SU-DHL-6 (cell line): ENCODE results near the gene CDH23.

Experiments used
- H2AFZ ChIP-seq: fragments of 200-600 bp; sonication (generic); 2 replicates; pipeline ENCODE4 v1.6.1; 2014; ENCODE audit warnings: low read depth, mild to moderate bottlenecking, moderate library complexity, mixed read lengths, antibody characterized with exemption, low read length; ENCODE audit not compliant: severe bottlenecking
- H3F3A ChIP-seq: fragments of 200-600 bp; shearing (Covaris generic); 2 replicates; pipeline ENCODE4 v1.6.0; 2016; ENCODE audit warnings: antibody characterized with exemption, mild to moderate bottlenecking; ENCODE audit not compliant: insufficient read depth
- H3K27ac ChIP-seq: fragments of 200-600 bp; sonication (generic); 2 replicates; pipeline ENCODE4 v1.5.1; 2016; ENCODE audit warnings: low read depth, mild to moderate bottlenecking, low read length, moderate library complexity, mixed read lengths
- H3K27me3 ChIP-seq: fragments of 200-600 bp; sonication (generic), shearing (Covaris generic); 2 replicates; pipeline ENCODE4 v1.6.0; 2014; ENCODE audit warnings: mild to moderate bottlenecking, low read length
- H3K36me3 ChIP-seq: fragments of 200-600 bp; sonication (generic); 2 replicates; pipeline ENCODE4 v1.6.1; 2014; ENCODE audit warnings: mild to moderate bottlenecking, low read length, mixed read lengths
- H3K4me2 ChIP-seq: fragments of 300-600, 200-600 bp; shearing (Covaris generic), sonication (generic); 2 replicates; pipeline ENCODE4 v1.6.0; 2014; ENCODE audit warnings: low read length, low read depth, mild to moderate bottlenecking; ENCODE audit not compliant: poor library complexity, severe bottlenecking
- H3K4me3 ChIP-seq: fragments of 200-600 bp; sonication (generic); 2 replicates; pipeline ENCODE4 v1.5.1; 2014; ENCODE audit warnings: antibody characterized with exemption, low read length, mild to moderate bottlenecking, mixed read lengths; ENCODE audit not compliant: insufficient read depth, poor library complexity, severe bottlenecking
- H3K79me2 ChIP-seq: fragments of 200-600 bp; sonication (generic); 2 replicates; pipeline ENCODE4 v1.6.1; 2014; ENCODE audit warnings: mild to moderate bottlenecking, low read length, moderate library complexity; ENCODE audit not compliant: insufficient read depth
- H3K9ac ChIP-seq: fragments of 200-600 bp; sonication (generic); 2 replicates; pipeline ENCODE4 v1.7.0; 2014; ENCODE audit warnings: mild to moderate bottlenecking, low read length
- H3K9me2 ChIP-seq: fragments of 200-600 bp; sonication (generic); replicated peaks from 2 replicates; pipeline ENCODE4 v1.6.1; 2014; ENCODE audit warnings: low read length; ENCODE audit not compliant: insufficient read depth
- H3K9me3 ChIP-seq: fragments of 200-600 bp; sonication (generic); 2 replicates; pipeline ENCODE4 v1.6.1; 2014; ENCODE audit warnings: low read length, mixed read lengths; ENCODE audit not compliant: insufficient read depth
- H4K20me1 ChIP-seq: fragments of 200-600 bp; sonication (generic); 2 replicates; pipeline ENCODE4 v1.6.1; 2014; ENCODE audit warnings: low read depth, mild to moderate bottlenecking, antibody characterized with exemption, low read length, moderate library complexity, mixed read lengths
- CTCF ChIP-seq: fragments of 200-600 bp; sonication (generic); IDR thresholded peaks from one replicate; pipeline ENCODE4 v1.5.1; 2017; ENCODE audit warnings: antibody characterized with exemption, mild to moderate bottlenecking, low read length, moderate library complexity; ENCODE audit not compliant: insufficient read depth, poor library complexity, severe bottlenecking
- EZH2phosphoT487 ChIP-seq: fragments of 200-600 bp; sonication (generic), shearing (Covaris generic); conservative IDR thresholded peaks from 2 replicates; pipeline ENCODE4 v1.6.1; 2018; ENCODE audit warnings: mild to moderate bottlenecking, antibody characterized with exemption, low read length, moderate library complexity, mixed read lengths

CDH23 gene

GRCh38 chr10:71629131-71629530 lies 232.4 kb downstream of the CDH23 start:
- Histone ChIP-seq H3F3A (no peaks in the 10 kb centered on the region), H3K27me3 (no peaks in the 10 kb centered on the region), H3K9me3 (no peaks in the 10 kb centered on the region), H3K27ac (no peak overlapping the region), H3K9me2 (no peaks in the 10 kb centered on the region), H3K79me2 (no peaks in the 10 kb centered on the region), H2AFZ (no peak overlapping the region), H4K20me1 (no peaks in the 10 kb centered on the region), H3K4me2 (no peak overlapping the region), H3K4me3 (no peak overlapping the region), H3K9ac (no peak overlapping the region), H3K36me3 (no peaks in the 10 kb centered on the region)
- TF ChIP-seq EZH2phosphoT487 (no peak), CTCF (no peak)

GRCh38 chr10:71630168-71630567 lies 233.4 kb downstream of the CDH23 start:
- TF ChIP-seq EZH2phosphoT487 (no peak), CTCF (no peak)

GRCh38 chr10:71631007-71631861 lies 234.5 kb downstream of the CDH23 start:
- H3K9me3 ChIP-seq: no peaks in the 10 kb centered on the region
- H3K4me2 ChIP-seq: no peak overlapping the region
- no peak overlapping the region for H3K27ac ChIP-seq
- H3K27me3 ChIP-seq: no peaks in the 10 kb centered on the region
- H3K36me3 ChIP-seq: no peaks in the 10 kb centered on the region
- H2AFZ ChIP-seq: no peak overlapping the region
- TF ChIP-seq CTCF (no peak), EZH2phosphoT487 (no peak)
- no peaks in the 10 kb centered on the region for H3K79me2 ChIP-seq
- H3K9me2 ChIP-seq: no peaks in the 10 kb centered on the region
- H3K4me3 ChIP-seq: no peak overlapping the region
- H3F3A ChIP-seq: no peaks in the 10 kb centered on the region
- H3K9ac ChIP-seq: no peak overlapping the region
- H4K20me1 ChIP-seq: no peaks in the 10 kb centered on the region

More at GRCh38 chr10:71630168-71630567, 233.4 kb downstream of the CDH23 start:
- no peak overlapping the region for H3K9ac ChIP-seq
- no peak overlapping the region for H3K4me3 ChIP-seq
- H2AFZ ChIP-seq: no peak overlapping the region
- H3K4me2 ChIP-seq: no peak overlapping the region
- H3K27me3 ChIP-seq: no peaks in the 10 kb centered on the region
- H3K27ac ChIP-seq: no peak overlapping the region
- H3K9me3 ChIP-seq: no peaks in the 10 kb centered on the region
- no peaks in the 10 kb centered on the region for H3F3A ChIP-seq
- H3K79me2 ChIP-seq: no peaks in the 10 kb centered on the region
- H4K20me1 ChIP-seq: no peaks in the 10 kb centered on the region
- no peaks in the 10 kb centered on the region for H3K9me2 ChIP-seq
- H3K36me3 ChIP-seq: no peaks in the 10 kb centered on the region
